Lower lobe of right lung (tissue), 2 donors: ENCODE measurements around the gene TJP2. TPM values are rescaled to one million over a fixed set of nuclear protein-coding genes. Genes with fewer than 3 reads are reported as not detected.
A peak's percentile ranks its signal among the peaks of the same experiment; 100 is the strongest.
"Not testable (repeated sequence)": the region's sequence is repeated elsewhere in the genome, so short reads cannot be mapped to it uniquely, and the experiment has no call there.

Source experiments
- ATAC-seq, 2 donors: fragments of 200-7000 bp; cut with Tn5 transposase; one replicate each; pipeline ENCODE4 v1.9.1; 2020 to 2022; ENCODE audit warnings: mild to moderate bottlenecking in 2 of 2, moderate library complexity in 2 of 2
- DNase-seq: peaks from one replicate; pipeline ENCODE4 v3.0.0-alpha.2; 2020
- H3K27ac ChIP-seq: fragments of 200-600 bp; one replicate; pipeline ENCODE4 v1.8.0; 2022
- H3K27me3 ChIP-seq: fragments of 200-600 bp; one replicate; pipeline ENCODE4 v1.8.0; 2022; ENCODE audit warnings: low read depth
- H3K36me3 ChIP-seq: fragments of 200-600 bp; one replicate; pipeline ENCODE4 v1.8.0; 2022; ENCODE audit warnings: mild to moderate bottlenecking
- H3K4me1 ChIP-seq: fragments of 200-600 bp; one replicate; pipeline ENCODE4 v1.8.0; 2022
- H3K4me3 ChIP-seq: fragments of 200-600 bp; one replicate; pipeline ENCODE4 v1.8.0; 2022; ENCODE audit warnings: mild to moderate bottlenecking
- H3K9me3 ChIP-seq: fragments of 200-600 bp; one replicate; pipeline ENCODE4 v1.8.0; 2022
- intact Hi-C: fragments of 100-400 bp; cut with DNase I; formaldehyde crosslinking; loops from one replicate; pipeline ENCODE4 v1.11.0; 2022
- total RNA-seq: library from RNA; stranded (reverse); fragmentation: NEBNext Ultra II Directional; extraction: Animal tissue kit (Norgen Biotek cat#: 25700); gene quantifications from one replicate; pipeline ENCODE4 v1.2.1, GENCODE V29; 2021
- TF ChIP-seq, protein P1 (sequence below): fragments of 200-600 bp; IDR thresholded peaks from one replicate; pipeline ENCODE4 v1.8.0; 2022; ENCODE audit warnings: antibody characterized with exemption, mild to moderate bottlenecking
- donor health status: DM: no; HTN: yes; CAD: no; lungs with severe emphysema.

Gene TJP2
- total RNA-seq, 1 donor from 2014 or later, result 124 TPM

DNA sequence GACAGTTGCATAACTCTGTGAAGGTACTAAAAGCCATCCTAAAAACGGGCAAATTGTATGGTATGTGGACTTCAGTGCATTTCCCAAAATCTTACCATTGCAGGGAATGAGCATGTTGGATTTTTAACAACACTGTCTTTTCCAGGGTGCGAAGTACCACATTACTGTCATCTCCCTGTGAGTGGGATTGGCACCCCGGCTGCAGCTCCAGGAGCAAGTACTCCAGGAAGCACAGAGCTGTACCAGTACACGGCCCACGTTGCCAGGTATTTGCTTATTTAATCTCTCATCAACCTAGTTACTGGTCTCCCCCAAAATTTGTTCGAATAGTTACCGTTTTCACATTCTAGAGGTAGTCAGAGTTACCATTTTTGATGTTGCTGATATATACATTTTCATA lies 22.6 kb upstream of the TJP2 start:
- no peaks in the 10 kb centered on the region for H3K27me3 ChIP-seq
- TF ChIP-seq, protein P1, sequence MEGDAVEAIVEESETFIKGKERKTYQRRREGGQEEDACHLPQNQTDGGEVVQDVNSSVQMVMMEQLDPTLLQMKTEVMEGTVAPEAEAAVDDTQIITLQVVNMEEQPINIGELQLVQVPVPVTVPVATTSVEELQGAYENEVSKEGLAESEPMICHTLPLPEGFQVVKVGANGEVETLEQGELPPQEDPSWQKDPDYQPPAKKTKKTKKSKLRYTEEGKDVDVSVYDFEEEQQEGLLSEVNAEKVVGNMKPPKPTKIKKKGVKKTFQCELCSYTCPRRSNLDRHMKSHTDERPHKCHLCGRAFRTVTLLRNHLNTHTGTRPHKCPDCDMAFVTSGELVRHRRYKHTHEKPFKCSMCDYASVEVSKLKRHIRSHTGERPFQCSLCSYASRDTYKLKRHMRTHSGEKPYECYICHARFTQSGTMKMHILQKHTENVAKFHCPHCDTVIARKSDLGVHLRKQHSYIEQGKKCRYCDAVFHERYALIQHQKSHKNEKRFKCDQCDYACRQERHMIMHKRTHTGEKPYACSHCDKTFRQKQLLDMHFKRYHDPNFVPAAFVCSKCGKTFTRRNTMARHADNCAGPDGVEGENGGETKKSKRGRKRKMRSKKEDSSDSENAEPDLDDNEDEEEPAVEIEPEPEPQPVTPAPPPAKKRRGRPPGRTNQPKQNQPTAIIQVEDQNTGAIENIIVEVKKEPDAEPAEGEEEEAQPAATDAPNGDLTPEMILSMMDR, result no peak
- DNase-seq (no peak), ATAC-seq (no peak)
- no peak overlapping the region for H3K27ac ChIP-seq
- intact Hi-C loops, result no loop called here
- no peaks in the 10 kb centered on the region for H3K9me3 ChIP-seq
- H3K4me3 ChIP-seq, result no peak overlapping the region
- peaks cover 4% of the 10 kb centered on the region for H3K36me3 ChIP-seq
- peaks cover 32% of the 10 kb centered on the region for H3K4me1 ChIP-seq

DNA sequence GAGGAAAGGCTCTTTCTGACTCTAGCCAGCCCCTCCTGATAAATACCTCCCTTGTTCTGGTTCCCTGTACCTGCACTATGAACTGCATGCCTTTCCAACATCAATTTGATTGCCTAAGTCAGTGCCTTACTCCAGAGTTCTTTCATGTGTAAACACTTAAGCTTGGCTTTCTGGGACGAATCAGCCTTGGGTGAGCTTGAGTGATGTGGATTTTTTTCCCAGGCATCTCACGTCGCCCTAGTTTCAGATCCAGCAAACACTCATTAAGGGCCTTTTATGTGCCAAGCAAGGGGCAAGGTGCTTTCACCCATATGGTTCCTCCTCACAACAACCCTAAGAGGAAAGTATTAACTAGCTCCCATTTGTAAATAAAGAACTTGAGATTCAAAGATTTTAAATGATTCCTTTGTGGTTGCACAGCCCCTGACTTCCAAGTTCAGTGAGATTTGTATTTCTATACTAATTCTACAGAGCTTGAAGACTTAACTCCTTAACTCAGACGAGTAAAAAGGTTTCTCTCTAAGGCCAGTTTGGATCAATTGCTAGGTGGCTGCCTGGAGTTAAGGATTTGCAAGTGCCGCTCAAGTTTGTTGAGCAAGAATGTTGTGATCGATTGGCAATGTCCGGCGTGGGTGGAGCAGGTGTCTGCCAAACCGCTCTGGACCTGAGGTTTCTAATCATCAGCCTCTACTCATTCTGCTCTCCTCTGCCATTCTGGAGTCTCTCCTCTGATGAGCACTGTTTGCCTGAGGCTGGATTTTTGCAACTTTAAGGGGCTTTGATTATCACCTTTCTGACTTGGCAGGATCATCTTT lies 20.2 kb upstream of the TJP2 start:
- Histone ChIP-seq H3K9me3 (no peaks in the 10 kb centered on the region), H3K4me3 (no peak overlapping the region), H3K27me3 (no peaks in the 10 kb centered on the region), H3K36me3 (peaks cover 4% of the 10 kb centered on the region), H3K27ac (peak overlapping the region; percentile 36), H3K4me1 (peaks cover 32% of the 10 kb centered on the region)
- intact Hi-C loops, result no loop called here
- peak; percentile 88 to 91 for ATAC-seq
- TF ChIP-seq, protein P1, result no peak
- DNase-seq, result no peak

DNA sequence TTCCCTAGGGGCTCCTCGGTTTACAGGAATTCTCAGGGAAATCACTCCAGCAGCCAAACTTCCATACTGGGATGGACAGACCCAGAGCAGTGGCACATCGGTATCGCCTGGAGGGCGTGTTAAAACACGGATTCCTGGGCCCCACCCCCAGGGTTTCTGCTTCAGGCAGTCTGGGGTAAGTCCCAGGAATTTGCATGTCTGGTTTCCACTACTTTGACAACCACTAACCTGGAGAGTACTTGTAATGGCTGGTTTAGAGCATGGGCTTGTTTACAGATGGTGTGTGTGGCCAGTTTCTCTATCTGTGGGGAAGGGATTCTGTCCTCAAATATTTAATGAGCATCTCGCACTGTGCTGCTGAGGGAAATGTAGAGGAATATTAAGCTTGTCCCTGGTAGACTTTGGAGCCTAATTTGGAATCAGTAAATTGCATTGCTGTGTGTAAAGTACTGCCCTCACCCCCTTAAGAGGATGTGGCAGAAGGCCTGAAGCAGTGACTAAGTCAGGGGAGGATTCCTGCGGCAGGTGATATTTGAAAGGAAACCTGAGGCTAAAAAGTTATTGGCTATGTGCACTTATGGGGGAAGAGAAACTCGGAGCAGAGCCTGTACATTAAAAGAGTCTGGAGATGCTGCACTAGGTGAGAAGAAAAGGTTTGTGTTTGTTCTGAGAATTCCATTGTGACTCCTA lies 18.6 kb upstream of the TJP2 start:
- TF ChIP-seq, protein P1, result no peak
- no peaks in the 10 kb centered on the region for H3K9me3 ChIP-seq
- peaks cover 4% of the 10 kb centered on the region for H3K36me3 ChIP-seq
- peaks cover 26% of the 10 kb centered on the region for H3K4me1 ChIP-seq
- intact Hi-C loops, result no loop called here
- H3K4me3 ChIP-seq, result no peak overlapping the region
- DNase-seq (no peak), ATAC-seq (peak; percentile 67 to 70)
- H3K27ac ChIP-seq, result no peak overlapping the region
- H3K27me3 ChIP-seq, result no peaks in the 10 kb centered on the region

DNA sequence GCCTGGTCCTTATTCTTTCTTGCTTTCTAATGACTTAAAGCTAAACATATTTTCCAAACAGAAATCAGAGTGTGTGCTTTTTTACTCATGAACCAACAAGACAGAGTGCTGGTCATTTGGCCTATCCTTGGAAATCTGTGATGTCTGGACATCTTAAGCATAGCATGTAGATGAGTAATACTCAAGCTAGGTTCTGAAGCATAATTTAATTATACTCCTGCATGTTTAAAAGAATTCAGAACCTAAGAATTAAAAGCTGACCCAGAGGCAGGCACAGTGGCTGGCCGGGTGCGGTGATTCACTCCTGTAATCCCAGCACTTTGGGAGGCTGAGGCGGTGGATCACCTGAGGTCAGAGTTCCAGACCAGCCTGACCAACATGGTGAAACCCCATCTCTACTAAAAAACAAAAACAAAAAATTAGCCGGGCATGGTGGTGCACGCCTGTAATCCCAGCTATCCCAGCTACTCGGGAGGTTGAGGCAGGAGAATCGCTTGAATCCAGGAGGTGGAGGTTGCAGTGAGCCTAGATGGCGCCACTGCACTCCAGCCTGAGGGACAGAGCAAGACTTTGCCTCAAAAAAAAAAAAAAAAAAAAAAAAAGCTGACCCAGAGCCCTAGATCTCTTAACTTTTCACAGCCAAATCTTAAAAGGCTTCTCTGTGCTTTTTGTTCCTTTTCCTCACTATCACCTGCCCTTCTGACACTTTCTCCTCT lies 16.2 kb upstream of the TJP2 start:
- no peak overlapping the region for H3K4me3 ChIP-seq
- intact Hi-C loops, result no loop called here
- TF ChIP-seq, protein P1, result peak; percentile 32
- no peak for ATAC-seq
- H3K27me3 ChIP-seq, result no peaks in the 10 kb centered on the region
- DNase-seq, result no peak
- no peaks in the 10 kb centered on the region for H3K9me3 ChIP-seq
- no peak overlapping the region for H3K27ac ChIP-seq
- no peaks in the 10 kb centered on the region for H3K36me3 ChIP-seq
- peaks cover 17% of the 10 kb centered on the region for H3K4me1 ChIP-seq

DNA sequence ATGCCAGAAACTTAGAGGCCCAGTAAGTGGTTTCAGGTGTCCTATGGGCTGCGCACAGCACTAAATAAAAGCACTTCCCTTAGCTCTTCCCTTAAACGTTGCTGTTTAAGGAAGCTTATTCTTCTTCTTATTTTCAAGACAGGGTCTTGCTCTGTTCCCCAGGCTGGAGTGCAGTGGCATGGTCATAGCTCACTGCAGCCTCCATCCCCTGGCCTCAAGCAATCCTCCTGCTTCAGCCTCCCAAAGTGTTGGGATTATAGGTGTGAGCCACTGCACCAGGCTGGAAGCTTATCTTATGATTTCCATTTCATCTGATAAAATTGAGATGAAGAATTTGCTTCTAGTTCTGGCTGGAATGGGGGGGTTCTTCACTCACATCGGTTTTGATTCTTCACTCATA lies 15.6 kb upstream of the TJP2 start:
- DNase-seq, result no peak
- Histone ChIP-seq H3K4me3 (no peak overlapping the region), H3K4me1 (peaks cover 12% of the 10 kb centered on the region), H3K36me3 (no peaks in the 10 kb centered on the region), H3K27me3 (no peaks in the 10 kb centered on the region), H3K9me3 (no peaks in the 10 kb centered on the region), H3K27ac (no peak overlapping the region)
- ATAC-seq, result no peak
- TF ChIP-seq, protein P1, result no peak
- intact Hi-C loops, result no loop called here

DNA sequence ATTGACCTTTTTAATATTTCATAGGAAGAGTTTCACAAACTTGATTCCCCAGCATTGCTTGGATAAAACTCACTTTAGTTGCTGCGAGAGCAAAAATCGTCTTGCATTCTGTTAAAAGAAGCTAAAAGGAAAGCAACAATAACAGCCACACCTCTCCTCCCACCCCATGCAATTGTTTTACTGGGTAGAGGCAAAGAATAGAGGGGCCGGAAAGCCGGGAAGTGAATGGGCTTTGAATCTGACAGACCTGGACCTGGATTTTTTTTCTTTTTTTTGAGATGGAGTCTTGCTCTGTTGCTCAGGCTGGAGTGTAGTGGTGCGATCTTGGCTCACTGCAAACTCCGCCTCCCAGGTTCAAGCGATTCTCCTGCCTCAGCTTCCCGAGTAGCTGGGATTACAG lies 9.5 kb upstream of the TJP2 start:
- ATAC-seq, H3K4me3 ChIP-seq, H3K27me3 ChIP-seq, DNase-seq, H3K36me3 ChIP-seq, H3K27ac ChIP-seq, intact Hi-C loops, H3K4me1 ChIP-seq, H3K9me3 ChIP-seq: not testable (repeated sequence)
